ENCODE results near the gene IPO4. TPM values are rescaled to one million over a fixed set of nuclear protein-coding genes. Genes with fewer than 3 reads are reported as not detected.

The IPO4 gene
- polyA plus RNA-seq, 3 donors: 31.4 to 35.6 (median 33.1) TPM

- no peak for DNase-seq (ENCODE audit: low read depth in 3 of 3, low spot score in 2 of 3)
Observed at GRCh38 chr14:24178399-24179178, 10.0 kb downstream of the IPO4 start.

GRCh38 chr14:24177891-24178290 lies 10.7 kb downstream of the IPO4 start:
- DNase-seq (ENCODE audit: low read depth in 3 of 3, low spot score in 2 of 3): no peak

- no peak for DNase-seq (ENCODE audit: low read depth in 3 of 3, low spot score in 2 of 3)
Observed at GRCh38 chr14:24177041-24177825, 11.4 kb downstream of the IPO4 start.

GRCh38 chr14:24176599-24176998 lies 12.0 kb downstream of the IPO4 start:
- DNase-seq (ENCODE audit: low read depth in 3 of 3, low spot score in 2 of 3): no peak

GRCh38 chr14:24172871-24173281 lies 15.7 kb downstream of the IPO4 start:
- DNase-seq (ENCODE audit: low read depth in 3 of 3, low spot score in 2 of 3): no peak

- DNase-seq (ENCODE audit: low read depth in 3 of 3, low spot score in 2 of 3): no peak
Observed at GRCh38 chr14:24172261-24172860, 16.3 kb downstream of the IPO4 start.

GRCh38 chr14:24171422-24172260 lies 17.0 kb downstream of the IPO4 start, which contains the start of gene REC8:
Gene REC8 (plus strand): TSS chr14:24172080. CDS start chr14:24172553, 473 bp downstream.
- DNase-seq (ENCODE audit: low read depth in 3 of 3, low spot score in 2 of 3): peak in 2 of 3 donors; percentile 81 to 93

GRCh38 chr14:24167469-24168114 lies 21.0 kb downstream of the IPO4 start:
- DNase-seq (ENCODE audit: low read depth in 3 of 3, low spot score in 2 of 3): no peak

- no peak for DNase-seq (ENCODE audit: low read depth in 3 of 3, low spot score in 2 of 3)
Observed at GRCh38 chr14:24165785-24166184, 22.8 kb downstream of the IPO4 start.

- DNase-seq (ENCODE audit: low read depth in 3 of 3, low spot score in 2 of 3): no peak
Observed at GRCh38 chr14:24164518-24164991, 24.1 kb downstream of the IPO4 start.

- DNase-seq (ENCODE audit: low read depth in 3 of 3, low spot score in 2 of 3): no peak
Observed at GRCh38 chr14:24162093-24162492, 26.5 kb downstream of the IPO4 start.

GRCh38 chr14:24160850-24161804 lies 27.5 kb downstream of the IPO4 start, which contains the start of gene IRF9:
Gene IRF9 (plus strand): TSS chr14:24161265. CDS start chr14:24162145, 880 bp downstream.
- peak; percentile 92 to 97 (median 94) for DNase-seq (ENCODE audit: low read depth in 3 of 3, low spot score in 2 of 3)

- DNase-seq (ENCODE audit: low read depth in 3 of 3, low spot score in 2 of 3): no peak
Observed at GRCh38 chr14:24160499-24160849, 28.1 kb downstream of the IPO4 start.

GRCh38 chr14:24159777-24160498 lies 28.7 kb downstream of the IPO4 start:
- DNase-seq (ENCODE audit: low read depth in 3 of 3, low spot score in 2 of 3): no peak

- no peak for DNase-seq (ENCODE audit: low read depth in 3 of 3, low spot score in 2 of 3)
Observed at GRCh38 chr14:24157331-24157730, 31.3 kb downstream of the IPO4 start.

- no peak for DNase-seq (ENCODE audit: low read depth in 3 of 3, low spot score in 2 of 3)
Observed at GRCh38 chr14:24156840-24157239, 31.8 kb downstream of the IPO4 start.

- DNase-seq (ENCODE audit: low read depth in 3 of 3, low spot score in 2 of 3): no peak
Observed at GRCh38 chr14:24155100-24155499, 33.5 kb downstream of the IPO4 start.
